Fibroblast of skin of right biceps (primary cell): ENCODE results near the gene BIRC3.
"Not testable (repeated sequence)": the region's sequence is repeated elsewhere in the genome, so short reads cannot be mapped to it uniquely, and the experiment has no call there.

Experiments
- DNase-seq: peaks from one replicate; pipeline ENCODE4 v3.0.0-alpha.2; 2013

Gene BIRC3

GRCh38 chr11:102328748-102329147 is 11.5 kb downstream of the BIRC3 start:
- no peak for DNase-seq

GRCh38 chr11:102330231-102330630 is 12.9 kb downstream of the BIRC3 start:
- peak; percentile 56 for DNase-seq

GRCh38 chr11:102331341-102331740 is 14.1 kb downstream of the BIRC3 start:
- DNase-seq, result no peak

GRCh38 chr11:102332611-102332994 is 15.3 kb downstream of the BIRC3 start:
- DNase-seq, result no peak

- DNase-seq, result no peak
These were observed 21.3 kb downstream of the BIRC3 start for GRCh38 chr11:102338479-102339010.

- DNase-seq, result not testable (repeated sequence)
These were observed 24.0 kb downstream of the BIRC3 start for GRCh38 chr11:102341311-102341710.

- peak; percentile 88 for DNase-seq
These were observed 24.6 kb downstream of the BIRC3 start for GRCh38 chr11:102341844-102342318.

GRCh38 chr11:102343809-102344208 is 26.5 kb downstream of the BIRC3 start:
- DNase-seq, result peak; percentile 92

GRCh38 chr11:102345904-102346303 is 28.6 kb downstream of the BIRC3 start:
- peak; percentile 93 for DNase-seq

- no peak for DNase-seq
These were observed 29.1 kb downstream of the BIRC3 start for GRCh38 chr11:102346456-102346747.

- DNase-seq, result peak; percentile 95
These were observed 29.6 kb downstream of the BIRC3 start, which contains the start of gene BIRC2 for GRCh38 chr11:102346748-102347461. Gene BIRC2 (plus strand): TSS chr11:102347214. CDS start chr11:102349855, 2,641 bp downstream.

GRCh38 chr11:102347462-102348370 is 30.4 kb downstream of the BIRC3 start:
- DNase-seq, result peak; percentile 38

GRCh38 chr11:102357116-102357515 is 39.8 kb downstream of the BIRC3 start:
- no peak for DNase-seq

- no peak for DNase-seq
These were observed 42.1 kb downstream of the BIRC3 start for GRCh38 chr11:102359372-102359771.

- DNase-seq, result no peak
These were observed 43.4 kb downstream of the BIRC3 start for GRCh38 chr11:102360681-102361080.

GRCh38 chr11:102361086-102362031 is 44.1 kb downstream of the BIRC3 start:
- DNase-seq, result peak; percentile 58

- DNase-seq, result no peak
These were observed 47.7 kb downstream of the BIRC3 start for GRCh38 chr11:102364991-102365390.

GRCh38 chr11:102367364-102367763 is 50.1 kb downstream of the BIRC3 start:
- peak; percentile 12 for DNase-seq

- DNase-seq, result no peak
These were observed 51.2 kb downstream of the BIRC3 start for GRCh38 chr11:102368472-102368871.

GRCh38 chr11:102374633-102375424 is 57.5 kb downstream of the BIRC3 start:
- not testable (repeated sequence) for DNase-seq

- no peak for DNase-seq
These were observed 58.6 kb downstream of the BIRC3 start for GRCh38 chr11:102375720-102376399.
